Trophoblast cell (in vitro differentiated cells and primary cell): Measurements from ENCODE around the gene TUBGCP5.
"Not testable (repeated sequence)": the region's sequence is repeated elsewhere in the genome, so short reads cannot be mapped to it uniquely, and the experiment has no call there.

Source experiments
- DNase-seq, 2 donors: peaks; one replicate each; pipeline ENCODE4 v3.0.0-alpha.2; 2016
- H2AFZ ChIP-seq: 2 replicates; pipeline ENCODE4 v1.6.1; 2013; ENCODE audit warnings: low read length, moderate library complexity, mild to moderate bottlenecking; ENCODE audit not compliant: insufficient read depth, poor library complexity
- H2AK5ac ChIP-seq: 2 replicates; pipeline ENCODE4 v1.6.1; 2013; ENCODE audit warnings: mild to moderate bottlenecking, low read length
- H2BK120ac ChIP-seq: 2 replicates; pipeline ENCODE4 v1.6.1; 2013; ENCODE audit warnings: low read length, mild to moderate bottlenecking, moderate library complexity; ENCODE audit not compliant: insufficient read depth, poor library complexity
- H2BK12ac ChIP-seq: 2 replicates; pipeline ENCODE4 v1.6.1; 2013; ENCODE audit warnings: mild to moderate bottlenecking, low read length, moderate library complexity
- H2BK5ac ChIP-seq: 2 replicates; pipeline ENCODE4 v1.6.1; 2013; ENCODE audit warnings: low read length, low read depth, moderate library complexity, mild to moderate bottlenecking; ENCODE audit not compliant: poor library complexity
- H3K14ac ChIP-seq: 2 replicates; pipeline ENCODE4 v1.6.1; 2013; ENCODE audit warnings: mild to moderate bottlenecking, low read length
- H3K18ac ChIP-seq: 2 replicates; pipeline ENCODE4 v1.6.1; 2013; ENCODE audit warnings: mild to moderate bottlenecking, low read length
- H3K23ac ChIP-seq: 2 replicates; pipeline ENCODE4 v1.6.1; 2013; ENCODE audit warnings: low read length
- H3K27ac ChIP-seq: 2 replicates; pipeline ENCODE4 v1.5.1; 2013; ENCODE audit warnings: low read depth, mild to moderate bottlenecking, inconsistent platforms, low read length, moderate library complexity
- H3K27me3 ChIP-seq: 2 replicates; pipeline ENCODE4 v1.6.1; 2013; ENCODE audit warnings: inconsistent platforms, mild to moderate bottlenecking, low read length, moderate library complexity; ENCODE audit not compliant: insufficient read depth
- H3K36me3 ChIP-seq, 2 experiments: 1 replicate in 1 of 2; 2 replicates in 1 of 2; pipeline ENCODE4 v1.6.1; 2013; ENCODE audit warnings: low read length in 2 of 2, mild to moderate bottlenecking in 2 of 2, moderate library complexity in 1 of 2; ENCODE audit not compliant: insufficient read depth in 2 of 2, control insufficient read depth in 1 of 2
- H3K4ac ChIP-seq: 2 replicates; pipeline ENCODE4 v1.6.1; 2013; ENCODE audit warnings: low read depth, mild to moderate bottlenecking, low read length, moderate library complexity
- H3K4me1 ChIP-seq, 2 experiments: 1 replicate in 1 of 2; 2 replicates in 1 of 2; pipeline ENCODE4 v1.6.1; 2013; ENCODE audit warnings: low read length in 2 of 2, mild to moderate bottlenecking in 2 of 2, moderate library complexity in 1 of 2; ENCODE audit not compliant: insufficient read depth in 2 of 2, control insufficient read depth in 1 of 2
- H3K4me2 ChIP-seq: 2 replicates; pipeline ENCODE4 v1.6.1; 2013; ENCODE audit warnings: inconsistent platforms, mild to moderate bottlenecking, low read length, moderate library complexity
- H3K4me3 ChIP-seq: 2 replicates; pipeline ENCODE4 v1.5.1; 2013; ENCODE audit warnings: mild to moderate bottlenecking, low read depth, low read length, inconsistent platforms
- H3K79me1 ChIP-seq: one replicate; pipeline ENCODE4 v1.6.1; 2013; ENCODE audit warnings: low read length
- H3K79me2 ChIP-seq: 2 replicates; pipeline ENCODE4 v1.6.1; 2013; ENCODE audit warnings: low read length, mild to moderate bottlenecking; ENCODE audit not compliant: control insufficient read depth, insufficient read depth, poor library complexity
- H3K9ac ChIP-seq: 2 replicates; pipeline ENCODE4 v1.6.1; 2013; ENCODE audit warnings: mild to moderate bottlenecking, low read length
- H3K9me3 ChIP-seq: 2 replicates; pipeline ENCODE4 v1.6.1; 2013; ENCODE audit warnings: low read depth, mild to moderate bottlenecking, control low read depth, inconsistent platforms, low read length; ENCODE audit not compliant: insufficient read depth
- H4K12ac ChIP-seq: 2 replicates; pipeline ENCODE4 v1.6.1; 2013; ENCODE audit warnings: low read depth, mild to moderate bottlenecking, low read length, moderate library complexity
- H4K8ac ChIP-seq: 2 replicates; pipeline ENCODE4 v1.6.1; 2013; ENCODE audit warnings: low read depth, mild to moderate bottlenecking, low read length, moderate library complexity
- H4K91ac ChIP-seq: one replicate; pipeline ENCODE4 v1.6.1; 2013; ENCODE audit warnings: low read depth, mild to moderate bottlenecking, low read length, moderate library complexity
- WGBS: extraction: QIAGEN DNeasy Blood & Tissue Kit; methylation state at CpG from one replicate; pipeline ENCODE4 v1.1.7; 2013; ENCODE audit warnings: missing lambda C conversion rate; ENCODE audit not compliant: insufficient read length, insufficient coverage; ENCODE audit errors: extremely low coverage; 5-methylcytosine and 5-hydroxymethylcytosine counted together

The TUBGCP5 gene

GRCh38 chr15:22988811-22989210 is 50.6 kb downstream of the TUBGCP5 start:
- no peak overlapping the region for H4K8ac ChIP-seq
- WGBS, result no CpG with 5 or more reads among the region's 7 CpGs
- H3K4me3 ChIP-seq, result no peak overlapping the region

GRCh38 chr15:22981931-22982330 is 57.4 kb downstream of the TUBGCP5 start:
- H3K4me1 ChIP-seq, H3K9me3 ChIP-seq, DNase-seq, H3K4me3 ChIP-seq, H3K27ac ChIP-seq, H2BK5ac ChIP-seq, H3K14ac ChIP-seq, H2AFZ ChIP-seq, H3K79me2 ChIP-seq, H3K79me1 ChIP-seq, H2BK12ac ChIP-seq, H3K9ac ChIP-seq, H3K27me3 ChIP-seq, H3K23ac ChIP-seq, H3K18ac ChIP-seq, H3K4me2 ChIP-seq, H4K91ac ChIP-seq, H3K4ac ChIP-seq, H2AK5ac ChIP-seq, H4K8ac ChIP-seq, H2BK120ac ChIP-seq, H4K12ac ChIP-seq, H3K36me3 ChIP-seq: not testable (repeated sequence)
- WGBS, result no CpG with 5 or more reads among the region's 11 CpGs

More at GRCh38 chr15:22988811-22989210, 50.6 kb downstream of the TUBGCP5 start:
- Histone ChIP-seq H4K12ac (no peak overlapping the region), H3K36me3 (no peaks in the 10 kb centered on the region), H2BK120ac (no peak overlapping the region), H2BK5ac (no peak overlapping the region), H3K4me2 (no peak overlapping the region), H3K9me3 (no peaks in the 10 kb centered on the region), H2BK12ac (no peak overlapping the region), H4K91ac (no peak overlapping the region), H2AFZ (no peak overlapping the region), H2AK5ac (no peak overlapping the region), H3K23ac (no peak overlapping the region), H3K9ac (no peak overlapping the region), H3K4ac (no peak overlapping the region), H3K27ac (no peak overlapping the region), H3K18ac (no peak overlapping the region), H3K14ac (no peak overlapping the region), H3K4me1 (peaks cover 4 to 11% of the 10 kb centered on the region in 2 experiments), H3K27me3 (no peaks in the 10 kb centered on the region), H3K79me2 (no peaks in the 10 kb centered on the region), H3K79me1 (no peaks in the 10 kb centered on the region)
- DNase-seq, result peak; percentile 91 to 94

- Histone ChIP-seq H2BK120ac (peak overlapping the region; percentile 27), H3K36me3 (no peaks in the 10 kb centered on the region), H3K27ac (no peak overlapping the region), H3K9ac (peak overlapping the region; percentile 79), H4K91ac (no peak overlapping the region), H3K4ac (no peak overlapping the region), H3K79me1 (peaks cover 8% of the 10 kb centered on the region), H2AK5ac (no peak overlapping the region), H3K79me2 (peaks cover 8% of the 10 kb centered on the region), H3K4me2 (peak overlapping the region; percentile 88), H3K4me3 (peak overlapping the region; percentile 89), H2BK12ac (no peak overlapping the region), H3K9me3 (no peaks in the 10 kb centered on the region), H3K4me1 (peaks cover 0 to 8% of the 10 kb centered on the region in 2 experiments), H4K12ac (peak overlapping the region; percentile 94), H2BK5ac (no peak overlapping the region), H3K23ac (no peak overlapping the region), H3K14ac (peak overlapping the region; percentile 42), H4K8ac (peak overlapping the region; percentile 96), H3K18ac (peak overlapping the region; percentile 33), H3K27me3 (no peaks in the 10 kb centered on the region), H2AFZ (peak overlapping the region; percentile 99)
- peak in 1 of 2 donors; percentile 11 for DNase-seq
- WGBS, result no CpG with 5 or more reads among the region's 30 CpGs
These were observed 58.1 kb downstream of the TUBGCP5 start for GRCh38 chr15:22981051-22981840.

DNA sequence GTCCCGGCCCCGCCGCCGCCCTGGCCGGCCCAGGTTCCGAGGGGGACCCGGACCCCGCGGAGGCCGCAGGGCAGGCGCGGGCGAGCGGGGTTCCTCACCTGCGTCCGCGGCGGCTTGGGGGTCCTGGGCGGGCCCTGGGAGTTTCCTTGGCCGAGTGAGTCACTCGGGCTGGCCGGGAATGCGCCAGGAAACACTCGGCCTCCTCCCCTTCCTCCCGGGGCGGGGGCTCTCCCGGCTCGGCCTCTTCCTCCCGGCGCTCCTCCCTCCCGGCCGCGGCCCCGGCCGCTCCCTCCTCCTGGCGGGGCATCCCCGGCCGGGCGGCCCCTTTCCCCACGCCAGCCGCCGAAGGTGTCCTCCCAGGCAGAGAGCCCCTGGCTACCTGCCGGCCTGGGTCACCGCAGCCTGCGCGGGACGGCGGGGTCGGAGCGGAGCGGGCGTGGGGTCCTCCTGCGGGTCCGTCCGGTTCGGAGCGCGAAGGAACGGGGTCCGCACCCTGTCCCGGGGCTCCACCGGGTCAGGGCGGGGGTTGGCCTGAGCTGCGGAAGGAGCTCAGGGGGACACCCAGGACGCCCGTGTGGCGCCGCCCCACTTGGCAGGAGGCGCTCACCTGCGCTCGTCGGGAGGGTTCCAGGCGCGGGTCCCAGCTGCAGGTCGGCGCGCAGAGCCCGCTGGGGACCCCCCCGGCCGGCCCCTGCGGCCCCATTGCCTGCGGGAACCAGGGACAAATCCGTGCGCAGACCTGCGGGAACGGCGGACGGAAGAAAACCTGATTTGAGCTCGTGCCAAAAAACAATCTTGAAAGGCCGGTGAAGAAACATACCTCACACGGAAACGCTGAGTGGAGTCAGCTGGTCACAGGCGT is 58.9 kb downstream of the TUBGCP5 start, which contains the start of gene CYFIP1:
Gene CYFIP1 (minus strand): TSS at position 180 of the 862 bp plus-strand sequence. CDS start 33,083 bp downstream, outside the sequence.
- Histone ChIP-seq H3K9me3 (no peaks in the 10 kb centered on the region), H2BK5ac (peak within 1 kb of the TSS; percentile 83), H3K23ac (no peak within 1 kb of the TSS), H3K4me1 (peaks cover 0 to 8% of the 10 kb centered on the region in 2 experiments), H2AK5ac (peak within 1 kb of the TSS; percentile 5), H3K4me2 (peak within 1 kb of the TSS; percentile 90), H4K8ac (peak within 1 kb of the TSS; percentile 96), H2BK12ac (peak within 1 kb of the TSS; percentile 12), H2AFZ (peak within 1 kb of the TSS; percentile 99), H3K18ac (peak within 1 kb of the TSS; percentile 73), H2BK120ac (peak within 1 kb of the TSS; percentile 82), H3K14ac (peak within 1 kb of the TSS; percentile 83), H4K91ac (peak within 1 kb of the TSS; percentile 83), H3K27me3 (no peaks in the 10 kb centered on the region), H4K12ac (peak within 1 kb of the TSS; percentile 94), H3K4ac (peak within 1 kb of the TSS; percentile 71), H3K79me1 (peaks cover 8% of the 10 kb centered on the region), H3K9ac (peak within 1 kb of the TSS; percentile 79), H3K4me3 (peak within 1 kb of the TSS; percentile 89), H3K36me3 (no peaks in the 10 kb centered on the region), H3K79me2 (peaks cover 10% of the 10 kb centered on the region), H3K27ac (peak within 1 kb of the TSS; percentile 73)
- no CpG with 5 or more reads among the region's 93 CpGs for WGBS
- peak; percentile 89 to 90 for DNase-seq
